ACC112 (cell line): ENCODE results near the gene ITFG1.
"Not testable (repeated sequence)": the region's sequence is repeated elsewhere in the genome, so short reads cannot be mapped to it uniquely, and the experiment has no call there.

Experiments
- H2AFZ ChIP-seq: fragments of 200-600 bp; sonication (generic); one replicate; pipeline ENCODE4 v1.6.0; 2017; ENCODE audit warnings: antibody characterized with exemption, low read length; ENCODE audit not compliant: unreplicated experiment
- H3K27ac ChIP-seq: fragments of 200-600 bp; sonication (generic); 2 replicates; pipeline ENCODE4 v1.5.1; 2014; ENCODE audit warnings: low read depth, mild to moderate bottlenecking, antibody characterized with exemption, low read length, moderate library complexity
- H3K27me3 ChIP-seq: fragments of 200-600 bp; sonication (generic); 2 replicates; pipeline ENCODE4 v1.6.1; 2014; ENCODE audit warnings: mild to moderate bottlenecking, antibody characterized with exemption, low read length, moderate library complexity, mixed read lengths; ENCODE audit not compliant: insufficient read depth
- H3K36me3 ChIP-seq: fragments of 200-600 bp; sonication (generic); 2 replicates; pipeline ENCODE4 v1.6.1; 2016; ENCODE audit warnings: mild to moderate bottlenecking, antibody characterized with exemption, low read length, moderate library complexity, mixed read lengths; ENCODE audit not compliant: insufficient read depth
- H3K4me1 ChIP-seq: fragments of 200-600 bp; sonication (generic); one replicate; pipeline ENCODE4 v1.6.1; 2016; ENCODE audit warnings: low read length, mixed read lengths; ENCODE audit not compliant: insufficient read depth, unreplicated experiment, control insufficient read depth
- H3K4me3 ChIP-seq: fragments of 200-600 bp; sonication (generic); 2 replicates; pipeline ENCODE4 v1.5.1; 2014; ENCODE audit warnings: mild to moderate bottlenecking, low read depth, low read length
- H3K79me2 ChIP-seq: fragments of 200-600 bp; sonication (generic); one replicate; pipeline ENCODE4 v1.6.0; 2016; ENCODE audit warnings: low read length; ENCODE audit not compliant: control insufficient read depth, unreplicated experiment, insufficient read depth

Gene ITFG1

GRCh38 chr16:47241061-47241460 is 219.8 kb downstream of the ITFG1 start:
- Histone ChIP-seq H3K27me3 (no peaks in the 10 kb centered on the region), H2AFZ (no peak overlapping the region), H3K4me1 (no peaks in the 10 kb centered on the region), H3K36me3 (no peaks in the 10 kb centered on the region), H3K79me2 (no peaks in the 10 kb centered on the region), H3K27ac (no peak overlapping the region), H3K4me3 (no peak overlapping the region)

GRCh38 chr16:47236716-47237115 is 224.1 kb downstream of the ITFG1 start:
- Histone ChIP-seq H3K4me3 (no peak overlapping the region), H3K27me3 (no peaks in the 10 kb centered on the region), H3K4me1 (no peaks in the 10 kb centered on the region), H3K36me3 (no peaks in the 10 kb centered on the region; the same call in 1 of the 2 replicates), H3K79me2 (no peaks in the 10 kb centered on the region), H3K27ac (no peak overlapping the region), H2AFZ (no peak overlapping the region)

GRCh38 chr16:47230296-47230695 is 230.6 kb downstream of the ITFG1 start:
- Histone ChIP-seq H3K4me3 (no peak overlapping the region), H3K27ac (no peak overlapping the region), H2AFZ (no peak overlapping the region), H3K4me1 (no peaks in the 10 kb centered on the region), H3K79me2 (no peaks in the 10 kb centered on the region), H3K36me3 (no peaks in the 10 kb centered on the region), H3K27me3 (no peaks in the 10 kb centered on the region)

GRCh38 chr16:47229053-47230050 is 231.5 kb downstream of the ITFG1 start:
- no peaks in the 10 kb centered on the region for H3K79me2 ChIP-seq
- no peaks in the 10 kb centered on the region for H3K4me1 ChIP-seq
- H3K4me3 ChIP-seq = no peak overlapping the region
- no peaks in the 10 kb centered on the region for H3K27me3 ChIP-seq
- no peak overlapping the region for H3K27ac ChIP-seq
- H3K36me3 ChIP-seq = no peaks in the 10 kb centered on the region
- H2AFZ ChIP-seq = no peak overlapping the region

GRCh38 chr16:47228241-47228640 is 232.6 kb downstream of the ITFG1 start:
- Histone ChIP-seq H2AFZ (no peak overlapping the region), H3K27me3 (no peaks in the 10 kb centered on the region), H3K79me2 (no peaks in the 10 kb centered on the region), H3K4me3 (no peak overlapping the region), H3K36me3 (no peaks in the 10 kb centered on the region), H3K27ac (no peak overlapping the region), H3K4me1 (no peaks in the 10 kb centered on the region)

- no peaks in the 10 kb centered on the region for H3K27me3 ChIP-seq
- peaks cover 18% of the 10 kb centered on the region for H3K36me3 ChIP-seq
Observed at GRCh38 chr16:47213761-47214440, 247.0 kb downstream of the ITFG1 start.

GRCh38 chr16:47211218-47211617 is 249.6 kb downstream of the ITFG1 start:
- peaks cover 6% of the 10 kb centered on the region for H3K4me1 ChIP-seq
- no peak overlapping the region for H2AFZ ChIP-seq
- no peak overlapping the region for H3K27ac ChIP-seq
- H3K4me3 ChIP-seq = no peak overlapping the region
- peaks cover 4% of the 10 kb centered on the region; the same call in 1 of the 2 replicates for H3K36me3 ChIP-seq
- H3K27me3 ChIP-seq = no peaks in the 10 kb centered on the region
- no peaks in the 10 kb centered on the region for H3K79me2 ChIP-seq

More at GRCh38 chr16:47213761-47214440, 247.0 kb downstream of the ITFG1 start:
- H2AFZ ChIP-seq = no peak overlapping the region
- H3K4me3 ChIP-seq = no peak overlapping the region
- no peaks in the 10 kb centered on the region for H3K79me2 ChIP-seq
- peaks cover 6% of the 10 kb centered on the region for H3K4me1 ChIP-seq
- H3K27ac ChIP-seq = no peak overlapping the region

- Histone ChIP-seq H3K27ac (no peak overlapping the region), H2AFZ (no peak overlapping the region), H3K4me3 (no peak overlapping the region), H3K79me2 (no peaks in the 10 kb centered on the region), H3K4me1 (no peaks in the 10 kb centered on the region), H3K27me3 (no peaks in the 10 kb centered on the region), H3K36me3 (no peaks in the 10 kb centered on the region)
Observed at GRCh38 chr16:47204736-47205504, 255.9 kb downstream of the ITFG1 start.

- not testable (repeated sequence) for H2AFZ ChIP-seq, H3K79me2 ChIP-seq, H3K27me3 ChIP-seq, H3K36me3 ChIP-seq, H3K4me1 ChIP-seq, H3K4me3 ChIP-seq, H3K27ac ChIP-seq
Observed at GRCh38 chr16:47203433-47203832, 257.4 kb downstream of the ITFG1 start.

GRCh38 chr16:47198180-47198575 is 262.7 kb downstream of the ITFG1 start:
- Histone ChIP-seq H3K4me3 (no peak overlapping the region), H2AFZ (no peak overlapping the region), H3K79me2 (no peaks in the 10 kb centered on the region), H3K36me3 (no peaks in the 10 kb centered on the region), H3K27me3 (no peaks in the 10 kb centered on the region), H3K4me1 (peaks cover 11% of the 10 kb centered on the region), H3K27ac (peak overlapping the region; percentile 20; the same call in 1 of the 2 replicates)
